Type B pancreatic cell (in vitro differentiated cells): ENCODE results near the gene CFHR4. TPM values are rescaled to one million over a fixed set of nuclear protein-coding genes. Genes with fewer than 3 reads are reported as not detected.
"Not testable (repeated sequence)": the region's sequence is repeated elsewhere in the genome, so short reads cannot be mapped to it uniquely, and the experiment has no call there.

Experiments
- DNase-seq: peaks from one replicate; pipeline ENCODE4 v3.0.0; 2021; ENCODE audit warnings: mixed read lengths; ENCODE audit not compliant: unreplicated experiment; ENCODE audit errors: extremely low spot score
- H3K27ac Mint-ChIP-seq: 2 replicates; pipeline ENCODE4 v1.8.0; 2021; ENCODE audit warnings: mild to moderate bottlenecking, mixed read lengths
- H3K27me3 Mint-ChIP-seq: 2 replicates; pipeline ENCODE4 v1.8.0; 2021; ENCODE audit warnings: mixed read lengths
- H3K36me3 Mint-ChIP-seq: 2 replicates; pipeline ENCODE4 v1.8.0; 2021; ENCODE audit warnings: mixed read lengths
- H3K4me1 Mint-ChIP-seq: one replicate; pipeline ENCODE4 v1.8.0; 2021; ENCODE audit warnings: mixed read lengths; ENCODE audit not compliant: unreplicated experiment
- H3K4me3 Mint-ChIP-seq: 2 replicates; pipeline ENCODE4 v1.8.0; 2021; ENCODE audit warnings: mild to moderate bottlenecking, mixed read lengths
- H3K9me3 Mint-ChIP-seq: 2 replicates; pipeline ENCODE4 v1.8.0; 2021; ENCODE audit warnings: mixed read lengths
- CTCF ChIP-seq: fragments of 200-600 bp; sonication (generic); conservative IDR thresholded peaks from 2 replicates; pipeline ENCODE4 v1.5.0; 2021; ENCODE audit warnings: antibody characterized with exemption, mild to moderate bottlenecking
- total RNA-seq: library from RNA; stranded (reverse); gene quantifications from 2 replicates; pipeline ENCODE4 v1.2.1, GENCODE V29; 2021; ENCODE audit warnings: low replicate concordance

The CFHR4 gene
- total RNA-seq, 1 donor from 2014 or later: not detected

- not testable (repeated sequence) for H3K27me3 Mint-ChIP-seq, H3K4me3 Mint-ChIP-seq, H3K36me3 Mint-ChIP-seq, H3K27ac Mint-ChIP-seq, DNase-seq, H3K9me3 Mint-ChIP-seq, H3K4me1 Mint-ChIP-seq
These were observed 45.0 kb downstream of the CFHR4 start for GRCh38 chr1:196932853-196933252.

GRCh38 chr1:196933531-196934189 lies 45.8 kb downstream of the CFHR4 start:
- no peaks in the 10 kb centered on the region for H3K9me3 Mint-ChIP-seq
- no peaks in the 10 kb centered on the region for H3K27me3 Mint-ChIP-seq
- TF ChIP-seq CTCF: no peak
- no peaks in the 10 kb centered on the region for H3K4me1 Mint-ChIP-seq
- no peak overlapping the region for H3K27ac Mint-ChIP-seq
- H3K4me3 Mint-ChIP-seq: no peak overlapping the region
- no peaks in the 10 kb centered on the region for H3K36me3 Mint-ChIP-seq
- DNase-seq: no peak

GRCh38 chr1:196941474-196941873 lies 53.6 kb downstream of the CFHR4 start:
- H3K4me3 Mint-ChIP-seq, H3K36me3 Mint-ChIP-seq, DNase-seq, H3K9me3 Mint-ChIP-seq, H3K27ac Mint-ChIP-seq, H3K4me1 Mint-ChIP-seq, H3K27me3 Mint-ChIP-seq: not testable (repeated sequence)

- DNase-seq, H3K9me3 Mint-ChIP-seq, H3K27ac Mint-ChIP-seq, H3K36me3 Mint-ChIP-seq, H3K4me3 Mint-ChIP-seq, H3K4me1 Mint-ChIP-seq, H3K27me3 Mint-ChIP-seq: not testable (repeated sequence)
These were observed 55.7 kb downstream of the CFHR4 start, which contains the start of gene CFHR2 for GRCh38 chr1:196943568-196943967. Gene CFHR2, plus strand, starts transcription at chr1:196943738. Its CDS starts 143 bp downstream, at chr1:196943881.

GRCh38 chr1:196951711-196952394 lies 64.0 kb downstream of the CFHR4 start:
- no peaks in the 10 kb centered on the region for H3K9me3 Mint-ChIP-seq
- no peak overlapping the region for H3K4me3 Mint-ChIP-seq
- H3K27ac Mint-ChIP-seq: no peak overlapping the region
- no peaks in the 10 kb centered on the region for H3K27me3 Mint-ChIP-seq
- no peaks in the 10 kb centered on the region for H3K4me1 Mint-ChIP-seq
- no peak for DNase-seq
- H3K36me3 Mint-ChIP-seq: no peaks in the 10 kb centered on the region
- no peak for TF ChIP-seq CTCF

GRCh38 chr1:196954778-196955177 lies 66.9 kb downstream of the CFHR4 start:
- no peaks in the 10 kb centered on the region for H3K9me3 Mint-ChIP-seq
- no peak for DNase-seq
- H3K4me3 Mint-ChIP-seq: no peak overlapping the region
- no peaks in the 10 kb centered on the region for H3K4me1 Mint-ChIP-seq
- H3K36me3 Mint-ChIP-seq: no peaks in the 10 kb centered on the region
- H3K27me3 Mint-ChIP-seq: no peaks in the 10 kb centered on the region
- no peak for TF ChIP-seq CTCF
- no peak overlapping the region for H3K27ac Mint-ChIP-seq

GRCh38 chr1:196955926-196956325 lies 68.1 kb downstream of the CFHR4 start:
- Mint-ChIP-seq H3K27me3 (no peaks in the 10 kb centered on the region), H3K4me3 (no peak overlapping the region), H3K27ac (no peak overlapping the region), H3K9me3 (no peaks in the 10 kb centered on the region), H3K36me3 (no peaks in the 10 kb centered on the region), H3K4me1 (no peaks in the 10 kb centered on the region)
- DNase-seq: no peak
- no peak for TF ChIP-seq CTCF
